HG03060 (cell line): ENCODE data around the gene SH3RF3.

Experiments used
- ATAC-seq: cut with Tn5 transposase; IDR thresholded peaks from one replicate; pipeline ENCODE4 v1.9.1; 2021; ENCODE audit warnings: low read depth, moderate number of reproducible peaks; ENCODE audit not compliant: unreplicated experiment

SH3RF3 gene

GRCh38 chr2:109380502-109381326 is 251.7 kb downstream of the SH3RF3 start:
- ATAC-seq, result no peak

DNA sequence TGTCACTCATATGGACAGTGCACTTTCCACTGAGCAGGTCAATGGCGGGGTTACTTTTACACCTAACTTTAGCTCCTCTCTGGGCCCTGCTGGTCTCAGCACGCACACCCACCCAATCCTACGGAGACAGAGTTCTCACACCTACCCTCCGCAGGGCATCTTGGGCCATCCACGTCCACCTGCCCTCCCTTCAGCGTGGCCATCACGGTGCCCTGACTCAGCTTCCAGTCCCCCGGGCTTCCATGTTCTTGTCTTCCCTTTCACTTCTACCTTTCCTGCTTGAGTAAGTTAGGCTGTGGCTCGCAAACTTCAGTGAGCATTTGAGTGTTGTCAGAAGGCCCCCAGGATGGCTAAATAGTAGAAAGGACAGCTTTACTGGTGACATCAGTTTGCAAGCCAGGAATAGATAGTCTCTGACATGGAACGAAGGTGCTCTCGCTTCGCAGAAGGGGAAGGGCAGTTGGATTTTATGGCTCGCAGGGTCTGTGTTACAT is 252.4 kb downstream of the SH3RF3 start:
- no peak for ATAC-seq

DNA sequence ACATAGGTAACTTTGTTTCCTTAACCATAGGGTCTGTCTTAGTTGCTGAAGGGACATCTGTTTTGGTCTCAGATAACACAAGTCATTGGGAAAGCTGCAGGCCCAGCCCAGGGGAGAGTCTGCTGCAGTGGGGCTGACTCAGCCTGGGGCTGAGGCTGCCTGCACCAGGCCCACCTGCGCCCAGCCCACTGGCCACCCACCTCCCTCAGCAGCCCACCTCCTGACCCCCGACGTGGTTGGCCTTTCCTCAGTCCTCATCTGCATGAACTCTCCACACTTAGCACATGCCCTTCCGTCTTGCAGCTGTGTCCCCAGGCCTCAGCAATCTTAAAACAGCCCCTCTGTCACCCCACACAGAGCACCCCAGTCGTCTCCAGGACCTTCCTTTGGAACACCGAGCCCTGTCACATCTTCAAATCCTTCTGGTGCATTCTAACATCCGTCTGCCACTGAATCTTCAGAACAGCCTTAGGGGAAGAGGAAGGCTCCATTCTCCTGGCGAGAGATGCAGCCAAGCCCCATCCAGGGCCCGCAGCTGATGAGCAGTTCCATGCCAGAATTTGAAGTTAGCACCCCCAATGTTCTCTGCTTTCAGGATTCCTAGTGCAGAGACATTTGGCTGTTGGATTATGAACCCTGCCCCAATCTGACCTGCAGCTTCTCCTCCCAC is 253.4 kb downstream of the SH3RF3 start:
- no peak for ATAC-seq

- no peak for ATAC-seq
Measured at GRCh38 chr2:109382951-109383350, 253.9 kb downstream of the SH3RF3 start.

DNA sequence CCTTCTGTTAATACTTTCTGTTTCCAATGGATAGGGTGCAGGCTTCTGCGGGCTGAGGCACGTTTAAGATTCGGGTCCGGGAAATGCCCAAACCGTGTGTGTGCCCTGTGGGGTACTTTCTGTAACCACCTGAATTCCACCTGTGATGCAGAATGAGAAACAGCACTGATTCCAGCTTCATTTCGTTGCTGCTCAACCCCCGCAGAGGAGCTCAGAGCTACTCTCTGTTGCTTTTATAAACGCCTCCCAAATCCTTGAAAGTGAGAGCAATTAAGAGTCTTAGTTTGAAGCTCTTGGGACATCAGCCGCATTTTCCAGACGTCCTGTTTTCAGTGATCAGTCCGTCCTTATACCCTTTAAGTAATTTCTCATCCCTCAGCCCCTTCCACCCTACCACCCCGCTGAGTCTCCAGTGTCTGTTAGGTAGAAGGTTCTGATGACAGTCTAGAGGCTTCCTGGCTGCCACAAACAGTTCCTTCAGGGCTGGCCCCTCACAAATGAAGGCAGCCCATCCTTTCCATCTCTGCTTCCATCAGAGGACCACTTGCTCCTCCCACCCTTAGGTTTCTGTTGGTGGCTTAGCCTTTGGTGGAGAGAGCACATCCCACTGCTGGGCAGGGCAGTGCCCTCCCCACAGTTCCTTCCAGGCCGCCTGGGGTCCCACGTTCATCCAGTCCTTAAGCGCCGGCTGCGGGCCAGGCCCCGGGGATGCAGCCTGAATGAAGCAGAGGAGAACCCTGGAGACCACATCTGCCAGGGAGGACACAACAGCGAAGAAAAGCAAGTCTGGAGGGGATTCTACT is 254.7 kb downstream of the SH3RF3 start:
- no peak for ATAC-seq

DNA sequence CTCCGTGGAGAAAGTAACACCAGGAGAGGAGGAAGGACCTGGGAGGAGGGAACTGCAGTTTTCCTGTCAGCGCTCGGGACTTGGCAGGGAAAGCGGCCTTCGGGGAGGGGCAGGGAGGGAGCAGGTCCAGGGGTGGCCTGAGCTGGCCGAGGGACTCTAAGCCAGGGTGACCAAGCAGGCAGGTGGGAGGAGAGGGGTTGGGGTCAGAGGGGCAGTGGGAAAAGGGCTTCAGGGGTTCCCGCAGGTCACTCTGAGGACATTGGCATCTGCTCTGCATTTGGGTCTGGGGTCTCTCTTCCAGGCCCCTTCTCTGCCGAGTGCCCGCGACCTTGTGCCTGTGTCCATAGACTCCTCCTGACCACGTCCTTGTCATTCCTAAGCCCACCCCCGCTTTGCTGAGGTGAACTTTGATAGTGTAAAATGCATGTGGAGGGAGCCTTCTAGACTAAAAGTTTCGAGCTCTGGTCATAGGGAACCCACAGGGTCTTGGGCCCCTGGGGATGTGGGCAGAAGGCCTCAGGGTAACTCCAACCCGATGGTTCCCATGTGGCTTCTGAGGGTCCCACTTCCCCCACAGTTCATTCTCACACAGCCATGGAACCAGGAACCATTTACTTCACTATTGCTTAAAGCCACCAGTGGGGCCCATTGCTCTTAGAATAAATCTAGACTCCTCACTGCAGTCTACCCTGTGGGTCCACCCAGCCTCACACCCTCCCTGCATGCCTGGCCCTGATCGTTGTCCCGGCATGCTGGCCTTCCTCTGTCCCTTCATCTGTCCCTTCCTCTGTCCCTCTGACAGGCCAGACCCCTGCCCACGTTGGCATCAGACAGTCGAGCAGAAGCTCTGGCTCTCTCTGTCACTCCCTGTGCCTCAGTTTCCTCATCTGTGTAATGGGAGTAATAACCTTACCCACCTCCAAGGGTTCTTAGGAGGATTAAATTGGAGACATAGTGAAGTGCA is 255.6 kb downstream of the SH3RF3 start:
- ATAC-seq, result no peak

DNA sequence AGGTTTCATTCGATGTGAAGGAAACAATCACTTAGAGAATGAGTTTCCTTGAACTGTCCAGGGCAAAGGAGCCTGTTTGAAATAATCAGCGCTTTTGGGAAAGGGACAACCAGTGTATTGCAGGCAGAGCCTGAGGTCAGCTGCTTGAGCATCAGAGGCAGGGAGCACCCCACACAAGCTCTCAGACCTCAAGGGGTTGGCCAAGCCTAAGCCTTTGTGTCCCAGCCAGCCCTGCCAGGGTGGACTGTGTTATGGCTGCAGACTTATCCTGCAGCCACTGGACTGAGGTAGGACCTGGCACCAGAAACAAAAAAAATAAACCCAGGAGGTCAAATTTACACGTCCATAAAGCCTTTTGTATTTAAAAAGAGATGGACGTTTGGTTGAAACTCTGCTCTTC is 256.5 kb downstream of the SH3RF3 start:
- no peak for ATAC-seq

GRCh38 chr2:109386004-109386695 is 257.1 kb downstream of the SH3RF3 start:
- no peak for ATAC-seq

DNA sequence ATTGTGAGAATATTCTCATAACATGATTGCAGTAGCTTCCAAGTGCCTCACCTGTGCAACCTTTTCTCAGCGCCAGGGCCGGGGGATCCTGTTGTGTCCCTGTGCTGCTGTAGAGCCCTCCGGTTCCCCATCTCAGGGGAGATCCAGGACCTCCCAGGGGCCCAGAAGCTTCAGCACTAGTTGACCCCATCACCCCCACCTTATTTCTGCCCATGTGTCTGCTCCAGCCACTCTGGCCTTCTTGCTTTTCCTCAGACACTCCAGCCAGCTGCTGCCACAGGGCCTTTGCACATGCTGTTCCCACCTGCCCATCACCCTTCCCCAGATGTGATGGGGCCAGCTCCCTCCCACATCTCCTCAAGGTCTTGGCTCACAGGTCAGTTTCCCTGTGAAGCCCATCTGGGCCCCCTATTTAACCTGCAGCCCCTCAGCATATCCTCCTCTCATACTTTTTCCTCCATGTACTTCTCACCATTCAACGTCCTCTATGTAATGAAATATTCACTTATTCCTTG is 258.3 kb downstream of the SH3RF3 start:
- no peak for ATAC-seq

- ATAC-seq, result no peak
Measured at GRCh38 chr2:109387778-109388469, 258.9 kb downstream of the SH3RF3 start.

DNA sequence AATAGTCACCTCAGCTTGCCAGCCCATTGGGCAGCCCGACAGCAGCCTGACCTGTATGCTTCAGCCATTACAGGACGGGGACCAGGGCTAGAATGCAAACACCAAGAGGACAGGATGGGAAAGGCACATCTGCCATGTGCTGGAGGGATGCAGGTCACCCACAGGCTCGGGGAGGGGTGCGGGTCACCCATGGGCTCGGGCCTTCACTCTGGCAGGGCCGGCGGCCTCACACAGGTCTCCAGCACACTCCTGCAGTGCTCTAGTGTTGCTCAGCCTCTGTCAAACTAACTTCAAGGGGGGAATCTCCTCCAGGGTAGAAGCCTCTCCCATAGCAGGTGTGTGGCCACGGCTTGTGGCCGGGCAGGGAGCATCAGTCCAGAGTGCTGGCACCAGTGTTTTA is 262.2 kb downstream of the SH3RF3 start:
- ATAC-seq, result no peak

- no peak for ATAC-seq
Measured at GRCh38 chr2:109392140-109392539, 263.1 kb downstream of the SH3RF3 start.

DNA sequence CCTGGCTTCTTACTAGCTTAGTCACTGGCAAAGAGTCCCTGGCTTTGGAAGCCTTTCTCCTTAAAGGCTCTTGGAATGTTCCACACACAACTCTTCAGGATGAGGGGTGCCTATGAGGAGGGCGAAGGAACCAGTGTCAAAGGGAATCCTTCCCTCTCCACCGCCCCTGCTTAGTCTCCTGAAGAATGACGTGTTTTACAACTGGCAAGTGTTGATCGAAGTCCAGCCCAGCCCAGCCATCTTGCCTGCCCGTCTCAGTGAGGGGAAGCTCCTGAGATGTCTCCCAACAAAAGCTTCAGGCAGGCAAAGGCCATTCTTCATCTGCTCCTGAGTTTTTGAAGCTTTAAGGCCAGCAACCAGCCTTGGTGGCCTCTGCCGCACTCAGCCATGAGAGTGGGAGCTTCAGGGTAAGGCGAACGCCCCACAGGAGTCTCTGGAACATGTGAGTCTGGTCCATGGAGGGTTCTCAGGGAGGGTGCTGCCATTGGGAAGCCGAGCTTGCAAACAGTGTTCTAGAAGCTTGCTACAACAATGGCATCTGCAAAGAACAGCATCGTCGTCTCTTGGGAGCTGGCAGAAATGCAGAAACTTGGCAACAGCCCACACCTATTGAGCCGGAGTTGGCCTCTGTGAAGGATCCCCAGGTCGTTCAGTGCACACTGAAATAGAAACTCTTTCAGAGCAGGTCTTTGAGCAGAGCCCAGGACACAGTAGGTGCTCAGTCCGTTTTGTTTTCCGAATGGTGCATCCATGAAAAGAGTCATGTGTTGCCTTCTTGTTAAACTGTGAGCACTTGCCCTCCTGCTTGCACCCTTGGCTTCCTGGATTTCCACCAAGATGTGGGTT is 264.0 kb downstream of the SH3RF3 start:
- no peak for ATAC-seq

GRCh38 chr2:109393662-109393972 is 264.6 kb downstream of the SH3RF3 start:
- ATAC-seq, result no peak

DNA sequence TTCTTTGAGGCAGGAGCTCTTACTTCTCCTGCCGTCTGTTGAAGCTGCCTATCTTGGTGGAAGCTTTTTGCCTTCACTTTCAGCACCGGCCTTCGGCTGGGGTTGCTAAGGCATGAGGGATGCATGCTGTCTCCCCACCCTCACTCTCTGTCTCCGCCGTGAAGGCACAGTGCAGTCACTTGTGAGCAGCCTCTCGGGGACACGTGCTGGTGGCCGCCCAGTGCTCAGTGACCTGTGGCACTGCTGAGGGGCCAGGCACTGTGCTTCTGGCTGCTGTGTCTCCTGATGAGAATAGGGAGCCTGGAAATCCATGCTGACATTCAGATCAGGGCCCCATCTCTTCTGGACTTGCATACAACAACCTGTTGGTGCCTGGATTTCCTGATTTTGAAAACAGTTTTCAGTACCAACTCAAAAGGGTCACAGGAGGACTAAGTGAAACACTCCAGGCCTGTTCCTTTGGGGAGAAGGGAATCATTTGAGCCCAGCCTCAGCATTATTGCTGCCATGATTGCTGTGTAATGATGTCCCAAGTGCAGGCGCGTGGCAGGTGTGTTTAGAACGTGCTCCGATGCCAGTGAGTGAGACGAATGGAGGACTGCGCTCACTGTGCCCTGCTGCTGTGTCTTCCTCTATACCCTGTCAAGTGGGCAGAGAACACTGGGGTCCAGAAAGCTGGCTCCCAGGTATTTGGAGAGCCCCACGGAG is 266.6 kb downstream of the SH3RF3 start:
- ATAC-seq, result no peak

- ATAC-seq, result no peak
Measured at GRCh38 chr2:109396202-109397180, 267.5 kb downstream of the SH3RF3 start.
